ENCODE data around the gene PHLPP1.
"Not testable (repeated sequence)": the region's sequence is repeated elsewhere in the genome, so short reads cannot be mapped to it uniquely, and the experiment has no call there.

PHLPP1 gene

GRCh38 chr18:62776024-62776570 lies 60.8 kb downstream of the PHLPP1 start:
- no peak for DNase-seq

- peak; percentile 44 for DNase-seq
These were observed 62.5 kb downstream of the PHLPP1 start for GRCh38 chr18:62777814-62778213.

- DNase-seq = no peak
These were observed 63.9 kb downstream of the PHLPP1 start for GRCh38 chr18:62778976-62779869.

GRCh38 chr18:62781262-62781661 lies 65.9 kb downstream of the PHLPP1 start:
- no peak for DNase-seq

DNA sequence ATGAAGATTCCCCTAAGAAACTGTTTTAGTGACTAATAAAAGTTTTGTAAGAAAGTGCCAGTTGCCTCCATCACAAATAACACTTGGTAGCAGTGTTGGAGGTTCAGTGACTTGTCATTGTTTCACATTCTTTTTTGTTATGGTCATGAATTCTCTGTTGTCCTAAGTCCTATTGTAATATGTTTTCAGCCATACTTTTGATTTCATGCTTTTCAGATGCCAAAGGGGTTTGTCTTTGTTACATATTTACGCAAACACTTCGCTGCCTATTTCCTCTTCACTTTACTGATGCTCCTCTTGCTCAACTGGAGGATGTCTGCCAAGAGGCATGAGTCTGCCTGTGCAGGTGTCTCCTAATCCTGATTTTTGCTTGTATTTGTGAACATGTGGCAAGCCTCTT lies 66.6 kb downstream of the PHLPP1 start:
- peak; percentile 89 for DNase-seq

DNA sequence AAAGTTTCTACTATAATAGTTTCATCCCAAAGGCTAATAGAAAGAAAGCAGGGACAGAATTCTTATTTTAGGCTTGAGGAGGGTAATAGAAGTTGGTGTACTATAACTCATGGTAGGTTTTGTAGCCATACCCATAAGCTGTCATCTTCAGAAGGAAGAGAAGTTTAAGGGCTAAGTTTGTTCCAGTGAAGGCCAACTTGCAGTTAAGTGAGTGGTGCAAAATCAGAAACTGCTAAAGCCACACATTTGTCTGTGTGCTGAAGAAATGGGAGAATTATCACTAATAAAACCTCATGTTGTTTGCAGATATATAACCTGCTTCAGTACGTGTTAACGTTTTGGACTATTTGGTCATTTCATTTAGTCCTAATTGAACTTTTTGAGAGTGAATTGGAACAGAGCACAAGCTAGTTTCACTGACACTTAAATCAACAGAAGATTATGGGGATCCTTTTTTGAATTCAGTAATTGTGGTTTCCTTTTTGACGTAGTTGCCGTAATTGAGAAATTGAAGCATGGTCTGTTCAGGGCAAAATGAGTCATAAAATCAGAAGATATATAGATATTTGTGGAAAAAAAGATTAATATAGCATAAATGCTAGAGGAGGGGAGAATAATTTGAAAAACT lies 69.1 kb downstream of the PHLPP1 start:
- no peak for DNase-seq

DNA sequence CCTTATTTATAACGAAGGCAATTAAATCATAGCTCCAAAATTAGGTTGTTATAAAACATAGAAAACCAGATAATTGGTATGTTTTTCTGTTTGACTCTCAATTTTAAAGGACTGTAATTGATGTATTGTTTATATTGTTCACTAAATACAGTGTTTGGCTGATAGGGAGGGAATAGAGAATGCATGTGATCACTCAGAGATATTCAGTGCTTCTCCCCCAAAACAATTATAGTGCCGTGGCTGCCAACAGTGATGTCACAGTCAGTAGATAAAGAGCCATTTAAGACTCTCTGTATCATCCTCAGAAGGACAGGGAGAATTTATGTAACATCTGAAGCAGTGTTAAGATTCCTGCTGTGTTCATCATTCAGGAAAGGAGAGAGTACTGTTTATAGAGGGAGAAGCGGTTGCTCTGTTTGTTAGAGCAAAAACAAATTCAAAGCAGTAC lies 69.6 kb downstream of the PHLPP1 start:
- DNase-seq = peak; percentile 51

DNA sequence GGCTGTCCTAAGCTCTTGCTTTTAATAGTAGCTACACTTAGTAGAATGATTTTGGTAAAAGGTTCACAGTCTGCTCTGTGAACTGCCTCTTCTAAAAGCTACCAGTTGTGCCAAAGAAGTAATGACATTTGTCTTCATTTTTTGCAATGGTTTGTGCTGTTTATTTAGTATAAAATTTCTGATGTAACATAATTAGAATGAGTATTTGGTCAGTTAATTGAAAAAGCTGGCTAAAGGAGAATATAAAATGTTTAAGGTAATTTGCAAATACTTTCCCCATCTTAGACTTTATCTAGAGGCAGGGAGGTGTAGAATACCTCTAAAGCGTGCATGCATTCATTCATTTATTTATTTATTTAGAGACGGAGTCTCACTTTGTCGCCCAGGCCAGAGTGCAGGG lies 71.3 kb downstream of the PHLPP1 start:
- DNase-seq = no peak

GRCh38 chr18:62788111-62788510 lies 72.8 kb downstream of the PHLPP1 start:
- no peak for DNase-seq

DNA sequence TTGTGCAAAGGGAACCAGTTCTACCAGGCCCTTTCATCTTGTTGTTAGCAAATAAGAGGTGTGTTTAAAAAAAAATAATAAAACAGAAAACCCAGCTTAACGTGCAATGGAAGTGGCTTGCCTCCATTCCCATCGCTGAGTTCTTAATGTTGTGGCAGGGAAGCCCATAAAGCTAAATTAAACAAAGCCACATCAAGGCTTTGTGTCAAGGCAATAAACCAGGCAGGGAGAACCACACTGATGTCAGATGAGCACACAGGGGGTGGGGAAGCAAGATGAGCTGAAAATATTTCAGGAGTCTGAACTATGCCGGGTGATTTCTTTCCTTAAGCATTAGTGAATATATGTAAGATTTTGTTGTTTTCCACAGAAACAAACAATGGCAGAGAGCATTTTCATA lies 73.5 kb downstream of the PHLPP1 start:
- DNase-seq = peak; percentile 34

- peak; percentile 48 for DNase-seq
These were observed 75.8 kb downstream of the PHLPP1 start for GRCh38 chr18:62790871-62791772.

DNA sequence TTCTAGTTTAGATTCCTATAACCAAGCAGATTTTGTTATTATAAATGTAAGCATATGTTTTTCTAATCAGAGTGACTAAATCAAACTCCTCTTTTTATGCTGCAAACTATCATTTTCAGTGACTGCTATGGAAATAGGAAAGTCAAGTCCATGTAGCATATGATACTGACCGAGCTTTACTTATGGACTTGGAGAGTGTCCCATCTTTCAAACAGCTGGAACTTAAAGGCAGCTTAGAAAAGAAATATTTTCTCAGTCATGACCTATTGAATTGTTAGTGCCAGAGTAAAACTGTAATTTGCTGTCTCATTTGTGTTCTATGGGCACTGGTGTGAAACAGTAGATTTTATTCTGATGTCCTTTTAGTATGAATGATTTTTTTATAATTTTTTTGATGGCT lies 76.7 kb downstream of the PHLPP1 start:
- no peak for DNase-seq

DNA sequence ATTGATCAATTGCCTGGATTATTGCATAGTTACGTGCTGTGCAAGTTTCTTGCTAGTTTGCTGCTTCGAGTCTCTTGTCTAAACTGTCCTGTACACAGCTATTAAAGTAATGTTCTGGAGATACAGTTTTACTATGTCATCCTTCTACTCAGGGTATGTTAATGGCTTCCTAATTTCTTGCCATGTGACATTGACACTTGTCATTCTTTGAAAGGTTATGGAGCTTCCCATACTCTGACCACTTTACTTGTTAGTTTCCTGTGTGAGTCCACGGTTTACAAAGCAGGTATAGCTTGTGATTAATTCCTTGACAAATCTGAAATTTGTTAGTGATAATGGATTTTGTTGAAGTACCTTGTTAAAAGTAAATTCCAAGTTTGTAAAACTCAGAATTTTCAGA lies 80.5 kb downstream of the PHLPP1 start:
- no peak for DNase-seq

- DNase-seq = no peak
These were observed 80.9 kb downstream of the PHLPP1 start for GRCh38 chr18:62796216-62796621.

GRCh38 chr18:62797329-62797728 lies 82.0 kb downstream of the PHLPP1 start:
- no peak for DNase-seq

GRCh38 chr18:62799977-62800376 lies 84.6 kb downstream of the PHLPP1 start:
- no peak for DNase-seq

DNA sequence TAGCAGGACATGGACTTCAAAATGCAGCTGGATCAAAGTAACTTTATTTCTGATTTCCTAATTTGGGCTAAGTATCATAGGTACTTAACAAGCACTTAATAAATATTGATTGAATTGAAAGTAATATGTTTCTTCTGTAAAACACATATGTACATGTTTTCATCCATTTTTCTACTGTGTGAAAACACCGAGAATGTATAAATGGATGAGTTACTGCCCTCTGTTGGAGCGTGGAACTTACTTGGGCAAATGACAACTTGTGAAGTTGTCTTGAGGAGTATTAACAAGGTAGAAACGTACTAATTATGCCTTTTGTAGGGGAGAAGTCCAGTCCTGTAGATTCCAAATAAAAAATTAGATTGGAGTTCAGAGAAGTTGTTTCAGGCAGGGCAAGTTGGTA lies 87.2 kb downstream of the PHLPP1 start:
- peak; percentile 28 for DNase-seq

- no peak for DNase-seq
These were observed 92.1 kb downstream of the PHLPP1 start for GRCh38 chr18:62807396-62807795.

DNA sequence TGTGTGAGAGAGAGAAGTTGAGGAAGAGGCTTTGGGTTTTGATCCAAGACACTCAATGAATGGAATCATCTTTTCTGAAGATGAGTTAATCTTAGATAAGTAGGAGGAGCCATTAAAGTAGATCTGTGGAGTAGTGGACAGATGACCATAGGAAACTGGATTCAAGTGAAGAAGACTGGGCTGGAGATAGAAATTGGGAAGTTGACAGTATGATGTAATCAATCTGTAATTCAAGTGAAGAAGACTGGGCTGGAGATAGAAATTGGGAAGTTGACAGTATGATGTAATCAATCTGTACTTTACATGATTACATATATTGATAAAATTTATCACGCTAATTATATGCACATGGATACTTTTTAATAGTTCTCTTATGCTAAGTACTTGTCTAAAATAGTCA lies 92.8 kb downstream of the PHLPP1 start:
- DNase-seq = no peak

DNA sequence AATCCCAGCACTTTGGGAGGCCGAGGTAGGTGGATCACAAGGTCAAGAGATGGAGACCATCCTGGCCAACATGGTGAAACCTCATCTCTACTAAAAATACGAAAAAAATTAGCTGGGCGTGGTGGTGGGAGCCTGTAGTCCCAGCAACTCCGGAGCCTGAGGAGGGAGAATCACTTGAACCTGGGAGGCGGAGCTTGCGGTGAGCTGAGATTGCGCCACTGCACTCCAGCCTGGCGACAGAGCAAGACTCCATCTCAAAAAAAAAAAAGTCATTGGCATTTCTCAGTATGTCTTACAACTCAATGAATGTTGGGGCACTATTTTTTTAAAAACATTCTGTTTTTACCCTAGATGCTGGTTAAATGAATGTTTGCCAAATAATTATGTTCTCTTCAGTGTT lies 94.1 kb downstream of the PHLPP1 start:
- DNase-seq = not testable (repeated sequence)

DNA sequence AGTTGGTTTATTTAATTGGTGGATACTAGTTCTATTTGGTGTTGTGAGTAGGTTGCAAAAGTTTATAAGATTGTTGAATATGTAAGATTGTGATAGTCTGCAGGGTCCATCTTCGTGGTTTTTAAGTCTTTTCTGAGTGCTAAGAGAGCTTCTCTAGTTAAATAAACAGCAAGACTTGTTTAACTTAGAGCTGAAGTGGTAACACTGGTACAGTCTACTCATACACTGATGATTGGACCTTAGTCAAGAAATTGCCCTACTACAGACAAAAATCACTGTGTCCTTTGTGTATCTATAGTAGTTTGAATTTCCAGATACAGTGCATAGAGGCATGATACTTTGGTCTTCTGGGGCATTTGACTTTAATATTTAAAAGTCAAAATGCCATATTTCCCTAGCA lies 94.6 kb downstream of the PHLPP1 start:
- no peak for DNase-seq

DNA sequence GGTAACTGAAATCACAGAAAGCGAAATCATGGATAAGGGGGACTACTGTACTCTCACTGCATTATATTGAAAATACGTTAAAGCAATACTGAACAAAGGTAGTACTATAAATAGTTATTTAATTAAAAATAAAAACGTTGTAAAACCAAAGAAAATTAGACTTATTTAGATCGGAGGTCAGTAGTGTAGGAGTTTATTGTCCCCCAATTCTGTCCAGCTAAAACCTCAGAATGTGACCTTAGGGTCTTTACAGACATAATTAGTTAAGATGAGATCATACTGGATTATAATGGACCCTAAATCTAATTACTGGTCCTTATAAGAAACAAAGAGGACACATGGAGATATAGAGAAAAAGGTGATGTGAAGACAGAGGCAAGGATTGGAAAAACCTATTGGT lies 95.3 kb downstream of the PHLPP1 start:
- DNase-seq = no peak

DNA sequence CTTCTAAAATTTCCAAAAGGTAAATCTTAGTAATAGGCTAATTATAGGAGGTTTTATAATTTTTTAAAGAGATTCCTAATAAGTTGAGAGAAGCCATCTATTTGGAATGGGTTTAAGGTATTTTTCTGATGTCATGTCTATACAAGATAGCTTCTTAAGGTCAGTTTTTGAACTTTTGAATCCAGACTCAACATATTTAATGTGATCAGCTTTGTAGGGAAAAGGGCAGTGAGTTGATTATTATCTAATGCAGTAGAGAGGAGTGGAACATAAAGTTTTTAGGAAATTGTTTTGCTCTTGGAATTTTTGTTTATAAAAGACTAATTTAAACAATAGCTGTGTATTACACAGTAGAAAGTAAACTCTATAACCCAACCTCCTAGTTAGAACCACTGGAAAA lies 96.3 kb downstream of the PHLPP1 start:
- no peak for DNase-seq
